ENCODE data around the gene LEP.

The LEP gene

GRCh38 chr7:128206017-128206746 lies 34.9 kb upstream of the LEP start:
- no peak for DNase-seq
- TF ChIP-seq GATA1 (IDR thresholded peaks at IDR 0.05; ENCODE audit: low read depth, low read length) = no peak
- TF ChIP-seq POLR2A (IDR thresholded peaks at IDR 0.05; ENCODE audit: low read length) = no peak

GRCh38 chr7:128206747-128207500 lies 34.2 kb upstream of the LEP start:
- no peak for TF ChIP-seq GATA1 (IDR thresholded peaks at IDR 0.05; ENCODE audit: low read depth, low read length)
- TF ChIP-seq POLR2A (IDR thresholded peaks at IDR 0.05; ENCODE audit: low read length) = no peak
- no peak for DNase-seq

GRCh38 chr7:128207609-128208008 lies 33.5 kb upstream of the LEP start:
- no peak for TF ChIP-seq POLR2A (IDR thresholded peaks at IDR 0.05; ENCODE audit: low read length)
- TF ChIP-seq GATA1 (IDR thresholded peaks at IDR 0.05; ENCODE audit: low read depth, low read length) = no peak

GRCh38 chr7:128209229-128210035 lies 31.6 kb upstream of the LEP start:
- peak; percentile 73 to 88 for DNase-seq
- TF ChIP-seq POLR2A (IDR thresholded peaks at IDR 0.05; ENCODE audit: low read length) (no peak), GATA1 (IDR thresholded peaks at IDR 0.05; ENCODE audit: low read depth, low read length) (no peak)

More at GRCh38 chr7:128207609-128208008, 33.5 kb upstream of the LEP start:
- DNase-seq = no peak

- DNase-seq = no peak
- no peak for TF ChIP-seq POLR2A (IDR thresholded peaks at IDR 0.05; ENCODE audit: low read length)
- no peak for TF ChIP-seq GATA1 (IDR thresholded peaks at IDR 0.05; ENCODE audit: low read depth, low read length)
Observed at GRCh38 chr7:128210036-128210347, 31.1 kb upstream of the LEP start.

- no peak for DNase-seq
- TF ChIP-seq GATA1 (IDR thresholded peaks at IDR 0.05; ENCODE audit: low read depth, low read length) (no peak), POLR2A (IDR thresholded peaks at IDR 0.05; ENCODE audit: low read length) (no peak)
Observed at GRCh38 chr7:128210590-128211570, 30.2 kb upstream of the LEP start.

- TF ChIP-seq GATA1 (IDR thresholded peaks at IDR 0.05; ENCODE audit: low read depth, low read length) = no peak
- no peak for TF ChIP-seq POLR2A (IDR thresholded peaks at IDR 0.05; ENCODE audit: low read length)
- no peak for DNase-seq
Observed at GRCh38 chr7:128211626-128212025, 29.5 kb upstream of the LEP start.

GRCh38 chr7:128214463-128214862 lies 26.6 kb upstream of the LEP start:
- no peak for DNase-seq
- no peak for TF ChIP-seq POLR2A (IDR thresholded peaks at IDR 0.05; ENCODE audit: low read length)
- no peak for TF ChIP-seq GATA1 (IDR thresholded peaks at IDR 0.05; ENCODE audit: low read depth, low read length)

GRCh38 chr7:128215281-128215680 lies 25.8 kb upstream of the LEP start:
- DNase-seq = no peak
- TF ChIP-seq GATA1 (IDR thresholded peaks at IDR 0.05; ENCODE audit: low read depth, low read length) (no peak), POLR2A (IDR thresholded peaks at IDR 0.05; ENCODE audit: low read length) (no peak)

GRCh38 chr7:128215739-128216138 lies 25.3 kb upstream of the LEP start:
- TF ChIP-seq POLR2A (IDR thresholded peaks at IDR 0.05; ENCODE audit: low read length) = no peak
- no peak for TF ChIP-seq GATA1 (IDR thresholded peaks at IDR 0.05; ENCODE audit: low read depth, low read length)

GRCh38 chr7:128217030-128217805 lies 23.9 kb upstream of the LEP start:
- no peak for DNase-seq
- TF ChIP-seq POLR2A (IDR thresholded peaks at IDR 0.05; ENCODE audit: low read length) (no peak), GATA1 (IDR thresholded peaks at IDR 0.05; ENCODE audit: low read depth, low read length) (no peak)

More at GRCh38 chr7:128215739-128216138, 25.3 kb upstream of the LEP start:
- no peak for DNase-seq

- TF ChIP-seq POLR2A (IDR thresholded peaks at IDR 0.05; ENCODE audit: low read length) = no peak
- no peak for TF ChIP-seq GATA1 (IDR thresholded peaks at IDR 0.05; ENCODE audit: low read depth, low read length)
- no peak for DNase-seq
Observed at GRCh38 chr7:128217967-128218652, 23.0 kb upstream of the LEP start.
